CD14-positive monocyte (primary cell): ENCODE measurements around the gene HIVEP3. TPM values are rescaled to one million over a fixed set of nuclear protein-coding genes. Genes with fewer than 3 reads are reported as not detected.

Source experiments
- DNase-seq, 3 donors: peaks; one replicate each; pipeline ENCODE4 v3.0.0-alpha.2; 2011 to 2022
- H2AFZ ChIP-seq: 2 replicates; pipeline ENCODE4 v1.6.0; 2012; ENCODE audit warnings: mild to moderate bottlenecking, low read depth, low read length, inconsistent platforms; ENCODE audit not compliant: insufficient read depth, poor library complexity, severe bottlenecking
- H3K27ac ChIP-seq, 2 donors: 1 replicate in 1 of 2; 2 replicates in 1 of 2; pipeline ENCODE4 v1.5.1; 2012 to 2013; ENCODE audit warnings: low read length in 2 of 2, control low read depth in 1 of 2, inconsistent platforms in 1 of 2, low read depth in 1 of 2, mild to moderate bottlenecking in 1 of 2
- H3K27me3 ChIP-seq, 2 donors: one replicate each; pipeline versions ENCODE4 v1.6.0 to v1.6.1; 2011 to 2013; ENCODE audit warnings: low read length in 2 of 2; ENCODE audit not compliant: control insufficient read depth in 2 of 2, insufficient read depth in 2 of 2
- H3K36me3 ChIP-seq, 2 donors: replicated peaks in 1 of 2; 1 replicate in 1 of 2; 2 replicates in 1 of 2; pipeline versions ENCODE4 v1.5.1 to v1.6.1; 2012 to 2013; ENCODE audit warnings: low read length in 2 of 2, control low read depth in 1 of 2, inconsistent platforms in 1 of 2, mild to moderate bottlenecking in 1 of 2; ENCODE audit not compliant: insufficient read depth in 2 of 2, control insufficient read depth in 1 of 2
- H3K4me1 ChIP-seq, 2 donors: 1 replicate in 1 of 2; 2 replicates in 1 of 2; pipeline versions ENCODE4 v1.5.1 to v1.6.1; 2012 to 2013; ENCODE audit warnings: low read length in 2 of 2, control low read depth in 1 of 2, inconsistent platforms in 1 of 2, mild to moderate bottlenecking in 1 of 2, moderate library complexity in 1 of 2; ENCODE audit not compliant: insufficient read depth in 2 of 2, control insufficient read depth in 1 of 2
- H3K4me2 ChIP-seq: replicated peaks from 2 replicates; pipeline ENCODE3; 2012; ENCODE audit warnings: low read length, moderate library complexity, mild to moderate bottlenecking; ENCODE audit not compliant: poor library complexity, severe bottlenecking; ENCODE audit errors: extremely low read depth
- H3K4me3 ChIP-seq, 3 experiments: fragments of 200-600 bp in 1 of 3; sonication (generic) in 1 of 3; replicated peaks in 1 of 3; 1 replicate in 2 of 3; 2 replicates in 1 of 3; pipeline ENCODE4 v1.5.1; 2011 to 2013; ENCODE audit warnings: low read length in 3 of 3, mild to moderate bottlenecking in 3 of 3, control low read depth in 2 of 3, low read depth in 2 of 3, inconsistent platforms in 1 of 3, moderate library complexity in 1 of 3
- H3K79me2 ChIP-seq: 2 replicates; pipeline ENCODE4 v1.6.0; 2012; ENCODE audit warnings: mild to moderate bottlenecking, control low read depth, inconsistent platforms, low read length, moderate library complexity; ENCODE audit not compliant: insufficient read depth
- H3K9ac ChIP-seq: 2 replicates; pipeline ENCODE4 v1.6.0; 2017; ENCODE audit warnings: low read length, mild to moderate bottlenecking; ENCODE audit not compliant: insufficient read depth, poor library complexity, severe bottlenecking
- H3K9me3 ChIP-seq, 2 donors: replicated peaks in 1 of 2; 1 replicate in 1 of 2; 2 replicates in 1 of 2; pipeline versions ENCODE4 v1.5.1 to v1.6.1; 2012 to 2013; ENCODE audit warnings: low read length in 2 of 2, control low read depth in 1 of 2; ENCODE audit not compliant: control insufficient read depth in 1 of 2, insufficient read depth in 1 of 2
- H4K20me1 ChIP-seq: 2 replicates; pipeline ENCODE4 v1.6.0; 2012; ENCODE audit warnings: mild to moderate bottlenecking, low read length, control low read depth, moderate library complexity; ENCODE audit not compliant: insufficient read depth
- H3K27ac Mint-ChIP-seq, 7 donors: one replicate each; pipeline ENCODE4 v1.8.0; 2020; ENCODE audit warnings: mild to moderate bottlenecking in 7 of 7, mixed read lengths in 7 of 7, moderate library complexity in 6 of 7, inconsistent platforms in 2 of 7
- H3K27me3 Mint-ChIP-seq, 3 donors: one replicate each; pipeline ENCODE4 v1.8.0; 2021 to 2022; ENCODE audit warnings: low read depth in 3 of 3, mild to moderate bottlenecking in 3 of 3, mixed read lengths in 3 of 3, moderate library complexity in 3 of 3, inconsistent platforms in 1 of 3
- H3K36me3 Mint-ChIP-seq, 2 donors: one replicate each; pipeline ENCODE4 v1.8.0; 2020; ENCODE audit warnings: mixed read lengths in 2 of 2, inconsistent platforms in 1 of 2, mild to moderate bottlenecking in 1 of 2
- H3K4me1 Mint-ChIP-seq: one replicate; pipeline ENCODE4 v1.8.0; 2020; ENCODE audit warnings: mild to moderate bottlenecking, mixed read lengths
- H3K4me3 Mint-ChIP-seq, 2 donors: one replicate each; pipeline ENCODE4 v1.8.0; 2020; ENCODE audit warnings: mild to moderate bottlenecking in 2 of 2, mixed read lengths in 2 of 2, moderate library complexity in 1 of 2
- H3K9me3 Mint-ChIP-seq, 7 donors: one replicate each; pipeline ENCODE4 v1.8.0; 2020 to 2022; ENCODE audit warnings: mixed read lengths in 7 of 7, mild to moderate bottlenecking in 6 of 7, moderate library complexity in 6 of 7, inconsistent platforms in 2 of 7
- WGBS: methylation state at CpG from one replicate; pipeline ENCODE4 v1.1.5; 2013; ENCODE audit warnings: missing lambda C conversion rate; ENCODE audit not compliant: insufficient coverage; 5-methylcytosine and 5-hydroxymethylcytosine counted together
- intact Hi-C, 2 donors: fragments of 100-400 bp; cut with micrococcal nuclease; formaldehyde crosslinking; loops; one replicate each; pipeline versions ENCODE4 v1.15.0 to v1.15.1; 2023
- polyA plus RNA-seq, 3 donors: library from polyadenylated mRNA; depleted of rRNA in 1 of 3; unstranded in 2 of 3; stranded (reverse) in 1 of 3; fragments of 300-500 nt in 2 of 3; fragments of >200 nt in 1 of 3; fragmentation: Illumina TruSeq in 2 of 3; gene quantifications; 1 replicate in 2 of 3; 2 replicates in 1 of 3; pipeline ENCODE4 v1.2.3, GENCODE V29; 2012 to 2021
- TF ChIP-seq, protein P1 (sequence below): fragments of 200-600 bp; IDR thresholded peaks from one replicate; pipeline ENCODE4 v1.8.0; 2022; ENCODE audit warnings: antibody characterized with exemption, mild to moderate bottlenecking

HIVEP3 gene
- polyA plus RNA-seq, 3 donors, result 1.2 to 3.7 (median 1.8) TPM

DNA sequence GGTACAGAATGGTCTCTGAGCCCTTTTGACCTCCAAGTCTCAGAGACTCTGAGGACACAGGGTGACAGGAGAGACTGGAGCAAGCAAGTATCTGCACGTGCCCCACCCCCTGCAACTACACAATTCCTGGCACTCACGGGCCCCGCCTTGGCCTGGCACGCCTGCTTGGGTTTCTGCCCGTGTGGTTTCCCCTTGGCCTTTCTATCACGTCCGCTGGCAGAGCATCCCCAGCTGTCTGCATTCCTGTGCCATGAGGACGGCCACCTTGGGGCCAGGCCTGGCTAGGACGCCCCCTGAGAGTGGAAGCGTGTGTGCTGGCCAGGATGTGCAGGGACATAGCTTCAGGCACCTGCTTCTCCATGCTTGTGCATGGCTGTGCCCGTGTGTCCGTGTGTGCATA, 419.9 kb downstream of the HIVEP3 start:
- no peak overlapping the region for H3K4me3 ChIP-seq
- TF ChIP-seq, protein P1, sequence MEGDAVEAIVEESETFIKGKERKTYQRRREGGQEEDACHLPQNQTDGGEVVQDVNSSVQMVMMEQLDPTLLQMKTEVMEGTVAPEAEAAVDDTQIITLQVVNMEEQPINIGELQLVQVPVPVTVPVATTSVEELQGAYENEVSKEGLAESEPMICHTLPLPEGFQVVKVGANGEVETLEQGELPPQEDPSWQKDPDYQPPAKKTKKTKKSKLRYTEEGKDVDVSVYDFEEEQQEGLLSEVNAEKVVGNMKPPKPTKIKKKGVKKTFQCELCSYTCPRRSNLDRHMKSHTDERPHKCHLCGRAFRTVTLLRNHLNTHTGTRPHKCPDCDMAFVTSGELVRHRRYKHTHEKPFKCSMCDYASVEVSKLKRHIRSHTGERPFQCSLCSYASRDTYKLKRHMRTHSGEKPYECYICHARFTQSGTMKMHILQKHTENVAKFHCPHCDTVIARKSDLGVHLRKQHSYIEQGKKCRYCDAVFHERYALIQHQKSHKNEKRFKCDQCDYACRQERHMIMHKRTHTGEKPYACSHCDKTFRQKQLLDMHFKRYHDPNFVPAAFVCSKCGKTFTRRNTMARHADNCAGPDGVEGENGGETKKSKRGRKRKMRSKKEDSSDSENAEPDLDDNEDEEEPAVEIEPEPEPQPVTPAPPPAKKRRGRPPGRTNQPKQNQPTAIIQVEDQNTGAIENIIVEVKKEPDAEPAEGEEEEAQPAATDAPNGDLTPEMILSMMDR, result no peak
- H3K9me3 ChIP-seq, result no peaks in the 10 kb centered on the region
- intact Hi-C loops, result no loop called here
- H3K79me2 ChIP-seq, result no peaks in the 10 kb centered on the region
- no peak overlapping the region for H3K27ac Mint-ChIP-seq
- peaks cover 9 to 19% of the 10 kb centered on the region in 2 donors for H3K4me1 ChIP-seq
- no peaks in the 10 kb centered on the region for H3K36me3 ChIP-seq
- H3K4me1 Mint-ChIP-seq, result peaks cover 12% of the 10 kb centered on the region
- no peak overlapping the region for H3K9ac ChIP-seq
- H3K4me3 Mint-ChIP-seq, result no peak overlapping the region
- H3K36me3 Mint-ChIP-seq, result no peaks in the 10 kb centered on the region
- WGBS, result 76% methylated on average over 12 of the region's 12 CpGs
- no peaks in the 10 kb centered on the region for H3K9me3 Mint-ChIP-seq
- H4K20me1 ChIP-seq, result no peaks in the 10 kb centered on the region
- H2AFZ ChIP-seq, result no peak overlapping the region
- peaks cover 0 to 15% of the 10 kb centered on the region in 2 donors for H3K27me3 ChIP-seq
- peaks cover 13 to 28% (median 17%) of the 10 kb centered on the region in 3 donors for H3K27me3 Mint-ChIP-seq
- H3K4me2 ChIP-seq, result no peak overlapping the region
- no peak overlapping the region for H3K27ac ChIP-seq
- DNase-seq, result no peak

DNA sequence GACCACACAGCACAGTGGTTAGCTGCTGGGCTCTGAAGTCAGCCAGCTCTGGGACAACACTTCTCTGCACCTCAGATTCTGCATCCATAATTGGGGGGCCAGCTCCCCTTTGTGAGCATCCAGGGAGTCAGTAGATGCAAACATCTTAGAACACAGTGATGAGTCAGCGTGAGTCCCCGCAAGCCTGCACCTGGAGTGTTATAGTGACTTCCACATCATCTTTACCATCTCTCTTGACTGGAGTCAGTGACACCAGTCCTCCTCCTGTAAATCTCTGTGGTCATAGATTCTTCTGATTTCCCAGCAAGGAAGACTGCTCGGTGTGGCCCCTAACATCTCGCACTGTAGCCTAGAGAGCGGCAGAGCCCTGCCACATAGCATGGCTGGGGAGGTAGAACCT, 420.3 kb downstream of the HIVEP3 start:
- no peak overlapping the region for H3K27ac Mint-ChIP-seq
- peaks cover 12% of the 10 kb centered on the region for H3K4me1 Mint-ChIP-seq
- no peak overlapping the region for H3K4me3 Mint-ChIP-seq
- H3K4me2 ChIP-seq, result no peak overlapping the region
- H3K27me3 Mint-ChIP-seq, result peaks cover 13 to 28% (median 17%) of the 10 kb centered on the region in 3 donors
- H3K9me3 Mint-ChIP-seq, result no peaks in the 10 kb centered on the region
- no peak overlapping the region for H3K27ac ChIP-seq
- DNase-seq, result no peak
- TF ChIP-seq, protein P1, result no peak
- H3K9ac ChIP-seq, result no peak overlapping the region
- no peaks in the 10 kb centered on the region for H3K79me2 ChIP-seq
- H3K36me3 Mint-ChIP-seq, result no peaks in the 10 kb centered on the region
- H4K20me1 ChIP-seq, result no peaks in the 10 kb centered on the region
- no peaks in the 10 kb centered on the region for H3K36me3 ChIP-seq
- WGBS, result 88% methylated on average over 4 of the region's 5 CpGs
- H3K27me3 ChIP-seq, result peaks cover 0 to 15% of the 10 kb centered on the region in 2 donors
- no peaks in the 10 kb centered on the region for H3K9me3 ChIP-seq
- no peak overlapping the region for H2AFZ ChIP-seq
- H3K4me3 ChIP-seq, result no peak overlapping the region
- intact Hi-C loops, result no loop called here
- peaks cover 9 to 19% of the 10 kb centered on the region in 2 donors for H3K4me1 ChIP-seq
